Adrenal gland (tissue), 5 donors: ENCODE results near the gene GALNT10.

Source experiments
- CTCF ChIP-seq, 6 experiments: fragments of 450-650 bp in 4 of 6; fragments of 200-600 bp in 2 of 6; sonication (generic) in 1 of 6; IDR thresholded peaks; 1 replicate in 5 of 6; 2 replicates in 1 of 6; pipeline versions ENCODE4 v1.5.1 to v1.8.0; 2016 to 2021; ENCODE audit warnings: antibody characterized with exemption in 6 of 6, mild to moderate bottlenecking in 2 of 6, moderate library complexity in 1 of 6
- POLR2A ChIP-seq, 2 donors: fragments of 450-650 bp; IDR thresholded peaks; one replicate each; pipeline ENCODE4 v1.6.1; 2017; ENCODE audit warnings: antibody characterized with exemption in 2 of 2, mild to moderate bottlenecking in 2 of 2, moderate library complexity in 1 of 2
- donor health status: DM: no; HTN: no; CAD: no.

- no peak for TF ChIP-seq CTCF (IDR thresholded peaks at IDR 0.05)
- TF ChIP-seq POLR2A (IDR thresholded peaks at IDR 0.05): no peak
Observed at GRCh38 chr5:154258531-154259217, 68.1 kb downstream of the GALNT10 start.
